Fibroblast of lung (primary cell): Measurements from ENCODE around the gene GLB1L3. TPM values are rescaled to one million over a fixed set of nuclear protein-coding genes. Genes with fewer than 3 reads are reported as not detected.

Source experiments
- DNase-seq, 2 donors: peaks; one replicate each; pipeline versions ENCODE4 v3.0.0 to v3.0.0-alpha.2; 2010; ENCODE audit warnings: low read depth in 2 of 2
- H2AFZ ChIP-seq: 2 replicates; pipeline ENCODE4 v1.5.1; 2012; ENCODE audit warnings: low read length, control low read depth, inconsistent platforms
- H3K27ac ChIP-seq: 2 replicates; pipeline ENCODE4 v1.5.1; 2011; ENCODE audit warnings: low read length, control low read depth; ENCODE audit not compliant: insufficient read depth
- H3K27me3 ChIP-seq: 2 replicates; pipeline ENCODE4 v1.5.1; 2011; ENCODE audit warnings: mild to moderate bottlenecking, low read length; ENCODE audit not compliant: control insufficient read depth, insufficient read depth
- H3K36me3 ChIP-seq: 2 replicates; pipeline ENCODE4 v1.5.1; 2011; ENCODE audit warnings: low read length; ENCODE audit not compliant: control insufficient read depth, insufficient read depth
- H3K4me1 ChIP-seq: 2 replicates; pipeline ENCODE4 v1.5.1; 2011; ENCODE audit warnings: low read length; ENCODE audit not compliant: control insufficient read depth, insufficient read depth; ENCODE audit errors: extremely low read depth
- H3K4me2 ChIP-seq: 2 replicates; pipeline ENCODE4 v1.5.1; 2011; ENCODE audit warnings: low read length, control low read depth; ENCODE audit not compliant: insufficient read depth; ENCODE audit errors: extremely low read depth
- H3K4me3 ChIP-seq, 4 experiments: fragments of 200-600 bp in 1 of 4; sonication (generic) in 1 of 4; replicated peaks in 1 of 4; 2 replicates each; pipeline ENCODE4 v1.5.1; 2011 to 2016; ENCODE audit warnings: low read length in 4 of 4, low read depth in 3 of 4, mild to moderate bottlenecking in 3 of 4, control low read depth in 2 of 4, inconsistent platforms in 1 of 4, mixed read lengths in 1 of 4; ENCODE audit not compliant: insufficient read depth in 1 of 4; ENCODE audit errors: control extremely low read depth in 1 of 4
- H3K79me2 ChIP-seq: 2 replicates; pipeline ENCODE4 v1.5.1; 2012; ENCODE audit warnings: mild to moderate bottlenecking, low read length, inconsistent platforms; ENCODE audit not compliant: control insufficient read depth, insufficient read depth
- H3K9ac ChIP-seq: 2 replicates; pipeline ENCODE4 v1.5.1; 2011; ENCODE audit warnings: mild to moderate bottlenecking, low read length, control low read depth; ENCODE audit not compliant: insufficient read depth
- H3K9me3 ChIP-seq: 2 replicates; pipeline ENCODE4 v1.5.1; 2012; ENCODE audit warnings: low read depth, low read length; ENCODE audit not compliant: control insufficient read depth, insufficient read depth
- H4K20me1 ChIP-seq: 2 replicates; pipeline ENCODE4 v1.5.1; 2011; ENCODE audit warnings: low read length; ENCODE audit not compliant: control insufficient read depth, insufficient read depth; ENCODE audit errors: extremely low read depth
- CTCF ChIP-seq, 2 donors: IDR thresholded peaks in 1 of 2; conservative IDR thresholded peaks in 1 of 2; 1 replicate in 1 of 2; 2 replicates in 1 of 2; pipeline ENCODE4 v1.5.1; 2011 to 2012; ENCODE audit warnings: low read length in 2 of 2, control low read depth in 1 of 2, inconsistent platforms in 1 of 2, low read depth in 1 of 2, mild to moderate bottlenecking in 1 of 2
- EZH2 ChIP-seq: IDR thresholded peaks from 2 replicates; pipeline ENCODE4 v1.5.1; 2012; ENCODE audit warnings: low read length, control low read depth, mild to moderate bottlenecking; ENCODE audit errors: missing control alignments
- polyA plus RNA-seq, 2 donors: library from polyadenylated mRNA; depleted of rRNA in 1 of 2; stranded (reverse) in 1 of 2; unstranded in 1 of 2; fragments of >200 nt; gene quantifications; 2 replicates each; pipeline ENCODE4 v1.2.1, GENCODE V29; 2011 to 2012; ENCODE audit warnings: missing spikeins in 1 of 2
- total RNA-seq: library from RNA; depleted of rRNA; stranded (reverse); fragments of >200 nt; gene quantifications from 2 replicates; pipeline ENCODE4 v1.2.1, GENCODE V29; 2014

Gene GLB1L3
- total and polyA plus RNA-seq, 2 donors (not counting 1 experiment from before 2014, with no cell fraction given), result not detected

GRCh38 chr11:134360050-134360835 is 84.1 kb downstream of the GLB1L3 start:
- TF ChIP-seq CTCF (conservative IDR thresholded peaks at IDR 0.05 in 1 of 2, IDR thresholded peaks at IDR 0.05 in 1 of 2; ENCODE audit: low read depth in 1 of 2, low read length in 2 of 2) (peak; percentile 60 to 72), EZH2 (no peak)
- no peak overlapping the region for H3K27ac ChIP-seq
- H3K4me3 ChIP-seq, result no peak overlapping the region
- peak; percentile 45 to 49 for DNase-seq
- no peaks in the 10 kb centered on the region for H4K20me1 ChIP-seq
- no peaks in the 10 kb centered on the region for H3K79me2 ChIP-seq
- H3K4me1 ChIP-seq, result no peaks in the 10 kb centered on the region
- no peaks in the 10 kb centered on the region for H3K9me3 ChIP-seq
- no peaks in the 10 kb centered on the region for H3K36me3 ChIP-seq
- H2AFZ ChIP-seq, result no peak overlapping the region
- no peak overlapping the region for H3K4me2 ChIP-seq
- no peak overlapping the region for H3K9ac ChIP-seq
- H3K27me3 ChIP-seq, result no peaks in the 10 kb centered on the region

- no peak overlapping the region for H3K9ac ChIP-seq
- DNase-seq, result no peak
- H3K27ac ChIP-seq, result no peak overlapping the region
- no peaks in the 10 kb centered on the region for H3K79me2 ChIP-seq
- H3K4me1 ChIP-seq, result no peaks in the 10 kb centered on the region
- no peak overlapping the region for H3K4me2 ChIP-seq
- H3K9me3 ChIP-seq, result no peaks in the 10 kb centered on the region
- no peaks in the 10 kb centered on the region for H4K20me1 ChIP-seq
- no peak overlapping the region for H2AFZ ChIP-seq
- TF ChIP-seq CTCF (conservative IDR thresholded peaks at IDR 0.05 in 1 of 2, IDR thresholded peaks at IDR 0.05 in 1 of 2; ENCODE audit: low read depth in 1 of 2, low read length in 2 of 2), result no peak
- no peak for TF ChIP-seq EZH2
- no peaks in the 10 kb centered on the region for H3K27me3 ChIP-seq
- H3K4me3 ChIP-seq, result no peak overlapping the region
- H3K36me3 ChIP-seq, result no peaks in the 10 kb centered on the region
These were observed 85.5 kb downstream of the GLB1L3 start for GRCh38 chr11:134361661-134362060.

DNA sequence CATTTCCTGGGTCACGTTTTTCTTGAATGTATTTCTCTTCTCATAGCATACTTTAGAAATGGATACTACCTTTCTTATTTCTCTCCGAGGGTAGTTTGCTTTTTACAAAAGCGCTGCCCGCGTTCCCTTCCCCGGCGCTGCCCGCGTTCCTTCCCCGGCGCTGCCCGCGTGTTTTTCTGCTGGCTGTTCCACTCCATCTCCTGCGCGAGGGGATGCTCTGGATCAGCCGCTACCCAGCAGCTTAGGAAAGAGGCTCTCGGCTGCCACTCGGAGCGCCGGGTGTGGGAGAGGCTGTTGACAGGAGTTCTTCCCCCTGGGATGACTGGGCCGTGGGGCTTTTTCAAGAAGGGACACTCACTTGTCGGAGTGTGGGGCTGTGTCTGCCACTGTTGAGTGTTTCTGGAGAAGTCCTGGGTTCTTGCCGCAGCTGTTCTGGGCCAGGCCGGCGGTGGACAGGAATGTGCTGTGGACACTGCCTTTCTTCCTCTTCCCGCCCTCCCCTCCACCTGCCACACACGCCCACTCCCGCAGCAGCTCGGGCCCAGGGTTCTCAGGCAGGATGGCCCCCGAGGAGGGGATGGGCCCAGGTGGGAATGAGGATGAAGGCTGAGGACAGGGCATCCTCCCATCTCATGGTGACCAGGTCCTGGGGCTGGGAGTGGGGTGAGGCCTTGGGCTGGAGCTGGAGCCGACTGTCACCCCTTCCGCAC is 86.2 kb downstream of the GLB1L3 start:
- no peak for DNase-seq

More for the DNA sequence above, 86.2 kb downstream of the GLB1L3 start:
- H3K4me1 ChIP-seq, result no peaks in the 10 kb centered on the region
- H3K4me3 ChIP-seq, result no peak overlapping the region
- no peak overlapping the region for H2AFZ ChIP-seq
- H3K27me3 ChIP-seq, result no peaks in the 10 kb centered on the region
- H3K9ac ChIP-seq, result no peak overlapping the region
- H3K4me2 ChIP-seq, result no peak overlapping the region
- TF ChIP-seq EZH2 (no peak), CTCF (conservative IDR thresholded peaks at IDR 0.05 in 1 of 2, IDR thresholded peaks at IDR 0.05 in 1 of 2; ENCODE audit: low read depth in 1 of 2, low read length in 2 of 2) (no peak)
- H3K79me2 ChIP-seq, result no peaks in the 10 kb centered on the region
- H3K36me3 ChIP-seq, result no peaks in the 10 kb centered on the region
- H4K20me1 ChIP-seq, result no peaks in the 10 kb centered on the region
- H3K27ac ChIP-seq, result no peak overlapping the region
- no peaks in the 10 kb centered on the region for H3K9me3 ChIP-seq
